H9 (cell line): ENCODE results near the gene SPRTN. TPM values are rescaled to one million over a fixed set of nuclear protein-coding genes. Genes with fewer than 3 reads are reported as not detected.

ENCODE experiments used
- DNase-seq: peaks from one replicate; pipeline ENCODE4 v3.0.0-alpha.2; 2017
- H2AFZ ChIP-seq: one replicate; pipeline ENCODE4 v1.6.1; 2013; ENCODE audit warnings: mild to moderate bottlenecking, low read length, control low read depth, moderate library complexity
- H2AK5ac ChIP-seq: 2 replicates; pipeline ENCODE4 v1.6.1; 2013; ENCODE audit warnings: low read length, control low read depth, mixed read lengths; ENCODE audit not compliant: insufficient read length
- H2BK120ac ChIP-seq: one replicate; pipeline ENCODE4 v1.6.1; 2013; ENCODE audit warnings: low read depth, mild to moderate bottlenecking, low read length, control low read depth, inconsistent platforms; ENCODE audit not compliant: poor library complexity, severe bottlenecking
- H2BK12ac ChIP-seq: 2 replicates; pipeline ENCODE4 v1.6.1; 2013; ENCODE audit warnings: low read length, control low read depth, mixed read lengths, low read depth; ENCODE audit not compliant: insufficient read length
- H2BK15ac ChIP-seq: 2 replicates; pipeline ENCODE4 v1.6.1; 2013; ENCODE audit warnings: low read depth, low read length, control low read depth
- H2BK20ac ChIP-seq: one replicate; pipeline ENCODE4 v1.6.1; 2013; ENCODE audit warnings: low read depth, mild to moderate bottlenecking, low read length, control low read depth, inconsistent platforms; ENCODE audit not compliant: poor library complexity, severe bottlenecking
- H2BK5ac ChIP-seq: 2 replicates; pipeline ENCODE4 v1.6.1; 2013; ENCODE audit warnings: low read length, control low read depth, mixed read lengths; ENCODE audit not compliant: insufficient read length
- H3K14ac ChIP-seq: 2 replicates; pipeline ENCODE4 v1.6.1; 2013; ENCODE audit warnings: low read length, control low read depth; ENCODE audit not compliant: insufficient read depth
- H3K18ac ChIP-seq: 2 replicates; pipeline ENCODE4 v1.6.1; 2013; ENCODE audit warnings: low read depth, mild to moderate bottlenecking, mixed read lengths, low read length, control low read depth; ENCODE audit not compliant: insufficient read length
- H3K23ac ChIP-seq: 2 replicates; pipeline ENCODE4 v1.6.1; 2013; ENCODE audit warnings: low read length, control low read depth, mixed read lengths, low read depth; ENCODE audit not compliant: insufficient read length
- H3K23me2 ChIP-seq: 2 replicates; pipeline ENCODE4 v1.6.1; 2013; ENCODE audit warnings: low read depth, mild to moderate bottlenecking, mixed read lengths, low read length, control low read depth; ENCODE audit not compliant: insufficient read length, poor library complexity, severe bottlenecking
- H3K27ac ChIP-seq: 2 replicates; pipeline ENCODE4 v1.5.1; 2013; ENCODE audit warnings: low read length, control low read depth, mixed read lengths, low read depth; ENCODE audit not compliant: insufficient read length
- H3K27me3 ChIP-seq: 2 replicates; pipeline ENCODE4 v1.6.1; 2013; ENCODE audit warnings: low read length, control low read depth, inconsistent platforms; ENCODE audit not compliant: insufficient read depth
- H3K4ac ChIP-seq: 2 replicates; pipeline ENCODE4 v1.6.1; 2013; ENCODE audit warnings: low read depth, mild to moderate bottlenecking, control low read depth, inconsistent platforms, low read length, moderate library complexity
- H3K4me1 ChIP-seq: 2 replicates; pipeline ENCODE4 v1.6.1; 2013; ENCODE audit warnings: low read length, control low read depth, inconsistent platforms; ENCODE audit not compliant: insufficient read depth
- H3K4me2 ChIP-seq: 2 replicates; pipeline ENCODE4 v1.6.1; 2013; ENCODE audit warnings: low read length, control low read depth, mixed read lengths; ENCODE audit not compliant: insufficient read length, insufficient read depth
- H3K56ac ChIP-seq: 2 replicates; pipeline ENCODE4 v1.6.1; 2013; ENCODE audit warnings: low read depth, mild to moderate bottlenecking, mixed read lengths, low read length, control low read depth; ENCODE audit not compliant: insufficient read length
- H3K79me1 ChIP-seq: 2 replicates; pipeline ENCODE4 v1.6.1; 2013; ENCODE audit warnings: low read depth, mild to moderate bottlenecking, moderate library complexity, low read length, control low read depth, inconsistent platforms; ENCODE audit not compliant: insufficient read depth, poor library complexity, severe bottlenecking
- H3K79me2 ChIP-seq: 2 replicates; pipeline ENCODE4 v1.6.1; 2013; ENCODE audit warnings: low read length, control low read depth, inconsistent platforms; ENCODE audit not compliant: insufficient read depth
- H3K9ac ChIP-seq: 2 replicates; pipeline ENCODE4 v1.6.1; 2013; ENCODE audit warnings: low read length, control low read depth, mixed read lengths; ENCODE audit not compliant: insufficient read length; ENCODE audit errors: extremely low read depth
- H3K9me3 ChIP-seq: one replicate; pipeline ENCODE4 v1.6.1; 2013; ENCODE audit warnings: low read depth, low read length, inconsistent platforms; ENCODE audit not compliant: control insufficient read depth
- H3T11ph ChIP-seq: one replicate; pipeline ENCODE4 v1.6.1; 2013; ENCODE audit warnings: mild to moderate bottlenecking, low read length, control low read depth, inconsistent platforms
- H4K20me1 ChIP-seq: one replicate; pipeline ENCODE4 v1.6.1; 2013; ENCODE audit not compliant: control insufficient read depth, insufficient read length, insufficient read depth
- H4K5ac ChIP-seq: 2 replicates; pipeline ENCODE4 v1.6.1; 2013; ENCODE audit warnings: low read depth, mild to moderate bottlenecking, mixed read lengths, low read length, control low read depth; ENCODE audit not compliant: insufficient read length
- H4K8ac ChIP-seq: replicated peaks from 2 replicates; pipeline ENCODE4 v1.6.1; 2013; ENCODE audit warnings: low read length, control low read depth, mixed read lengths, low read depth; ENCODE audit not compliant: insufficient read length
- H4K91ac ChIP-seq: 2 replicates; pipeline ENCODE4 v1.6.1; 2013; ENCODE audit warnings: low read depth, mild to moderate bottlenecking, moderate library complexity, mixed read lengths, low read length, control low read depth; ENCODE audit not compliant: insufficient read length
- H3K27ac Mint-ChIP-seq, 3 experiments: 2 replicates in 2 of 3; 3 replicates in 1 of 3; pipeline ENCODE4 v1.8.0; 2020 to 2021; ENCODE audit warnings: mixed read lengths in 3 of 3, mild to moderate bottlenecking in 1 of 3, moderate library complexity in 1 of 3
- H3K27me3 Mint-ChIP-seq: 2 replicates; pipeline ENCODE4 v1.8.0; 2021; ENCODE audit warnings: low read depth, mild to moderate bottlenecking, moderate library complexity, mixed read lengths
- H3K36me3 Mint-ChIP-seq, 3 experiments: 2 replicates in 2 of 3; 3 replicates in 1 of 3; pipeline ENCODE4 v1.8.0; 2020 to 2021; ENCODE audit warnings: low read depth in 3 of 3, mixed read lengths in 3 of 3; ENCODE audit not compliant: insufficient read depth in 1 of 3
- H3K4me1 Mint-ChIP-seq, 2 experiments: 2 replicates each; pipeline ENCODE4 v1.8.0; 2020; ENCODE audit warnings: mixed read lengths in 2 of 2
- H3K4me3 Mint-ChIP-seq, 2 experiments: 2 replicates in 1 of 2; 3 replicates in 1 of 2; pipeline ENCODE4 v1.8.0; 2020 to 2021; ENCODE audit warnings: mild to moderate bottlenecking in 2 of 2, mixed read lengths in 2 of 2, moderate library complexity in 1 of 2
- H3K9me3 Mint-ChIP-seq, 2 experiments: 2 replicates in 1 of 2; 3 replicates in 1 of 2; pipeline ENCODE4 v1.8.0; 2020; ENCODE audit warnings: mild to moderate bottlenecking in 2 of 2, mixed read lengths in 2 of 2, moderate library complexity in 1 of 2
- CTCF ChIP-seq: fragments of 200-600 bp; sonication (generic); conservative IDR thresholded peaks from 3 replicates; pipeline ENCODE4 v1.8.0; 2021; ENCODE audit warnings: antibody characterized with exemption, mild to moderate bottlenecking
- WGBS: extraction: QIAGEN DNeasy Blood & Tissue Kit; methylation state at CpG from one replicate; pipeline ENCODE4 v1.1.7; 2013; ENCODE audit warnings: missing lambda C conversion rate, low lambda C conversion rate, mixed read lengths; ENCODE audit not compliant: insufficient read length; ENCODE audit errors: extremely low coverage; 5-methylcytosine and 5-hydroxymethylcytosine counted together
- total RNA-seq: library from RNA; stranded (reverse); gene quantifications from 2 replicates; pipeline ENCODE4 v1.2.1, GENCODE V29; 2021

Gene SPRTN
- total RNA-seq, 1 experiment from 2014 or later, result 14.8 TPM

- Histone ChIP-seq H3K18ac (no peak overlapping the region), H4K8ac (no peak overlapping the region), H3T11ph (no peak overlapping the region), H3K27me3 (no peaks in the 10 kb centered on the region), H3K4me1 (no peaks in the 10 kb centered on the region), H3K79me2 (no peaks in the 10 kb centered on the region), H3K23me2 (no peaks in the 10 kb centered on the region), H3K79me1 (no peaks in the 10 kb centered on the region), H2BK120ac (no peak overlapping the region), H3K27ac (no peak overlapping the region), H3K23ac (no peak overlapping the region), H3K4ac (no peak overlapping the region), H3K56ac (no peak overlapping the region), H3K14ac (no peak overlapping the region), H2BK15ac (no peak overlapping the region), H4K5ac (no peak overlapping the region), H2AFZ (no peak overlapping the region), H3K4me2 (no peak overlapping the region), H2BK5ac (no peak overlapping the region), H3K9me3 (no peaks in the 10 kb centered on the region), H2BK20ac (no peak overlapping the region), H4K20me1 (no peaks in the 10 kb centered on the region), H2BK12ac (no peak overlapping the region), H2AK5ac (no peak overlapping the region), H3K9ac (no peak overlapping the region), H4K91ac (no peak overlapping the region)
- Mint-ChIP-seq H3K27me3 (peaks cover 15% of the 10 kb centered on the region), H3K36me3 (no peaks in the 10 kb centered on the region), H3K4me3 (no peak overlapping the region), H3K27ac (no peak overlapping the region), H3K4me1 (no peaks in the 10 kb centered on the region), H3K9me3 (no peaks in the 10 kb centered on the region)
- no CpG with 5 or more reads among the region's 4 CpGs for WGBS
- TF ChIP-seq CTCF, result no peak
- no peak for DNase-seq
These were observed 42.2 kb upstream of the SPRTN start for GRCh38 chr1:231295938-231296337.
